NCI-H146 (cell line): ENCODE results near the gene MTMR2.

ENCODE experiments used
- DNase-seq: peaks from one replicate; lab custom pipeline; 2025; lab: John Stamatoyannopoulos, UW

Gene MTMR2

DNA sequence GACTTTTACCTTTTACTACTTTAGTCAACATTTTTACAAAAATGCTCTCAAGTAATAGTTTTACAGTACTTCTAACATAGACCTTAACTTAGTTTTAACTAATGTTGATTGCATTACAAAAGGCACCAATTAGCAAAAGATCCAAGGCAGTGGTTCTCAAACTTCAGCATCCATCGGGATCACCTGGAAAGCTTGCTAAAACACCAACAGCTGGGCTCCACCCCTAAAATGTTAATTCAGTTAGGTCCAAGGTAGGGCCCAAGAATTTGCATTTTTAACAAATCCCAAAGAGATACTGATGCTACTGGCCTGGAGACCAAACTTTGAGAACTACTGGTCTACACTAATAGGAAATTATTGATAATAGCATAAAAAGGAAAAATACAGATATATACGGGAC, 5.9 kb downstream of the MTMR2 start:
- DNase-seq: no peak

DNA sequence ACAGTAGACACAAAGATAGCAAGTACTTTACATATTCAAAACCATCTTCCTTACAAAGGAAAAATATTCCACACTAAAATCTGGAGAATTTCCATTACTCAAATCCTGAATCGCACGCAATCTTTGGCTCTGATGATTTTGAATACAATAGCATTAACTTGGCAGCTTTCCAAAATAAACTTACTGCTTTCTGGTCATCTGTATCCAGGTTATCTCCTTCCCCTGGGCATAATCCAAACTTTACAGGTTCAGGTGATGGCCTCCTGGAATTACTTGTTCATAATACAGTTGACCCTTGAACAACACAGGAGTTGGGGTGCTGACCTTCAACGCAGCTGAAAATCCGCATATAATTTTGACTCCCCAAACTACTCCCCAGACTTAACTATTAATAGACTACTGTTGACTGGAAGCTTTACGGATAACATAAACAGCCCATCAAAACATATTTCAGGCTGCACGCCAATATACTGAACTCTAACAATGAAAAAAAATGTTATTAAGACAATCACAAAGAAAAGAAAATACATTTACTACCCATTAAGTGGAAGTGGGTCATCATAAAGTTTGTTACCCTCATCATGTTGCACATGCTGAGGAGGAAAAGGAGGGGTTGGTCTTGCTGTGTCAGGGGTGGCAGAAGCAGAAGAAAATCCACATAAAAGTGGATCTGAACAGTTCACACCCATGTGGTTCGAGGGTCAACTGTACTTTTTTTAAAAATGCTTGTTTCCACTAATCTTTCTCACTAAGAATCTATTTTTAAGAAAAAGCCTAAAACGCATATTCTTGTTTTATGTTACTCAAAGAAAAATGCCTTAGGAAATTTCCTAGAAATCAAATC, 6.5 kb downstream of the MTMR2 start:
- peak; percentile 94 for DNase-seq

GRCh38 chr11:95916049-95916448, 7.9 kb downstream of the MTMR2 start:
- no peak for DNase-seq

- DNase-seq: no peak
Observed at GRCh38 chr11:95915051-95915450, 8.9 kb downstream of the MTMR2 start.

DNA sequence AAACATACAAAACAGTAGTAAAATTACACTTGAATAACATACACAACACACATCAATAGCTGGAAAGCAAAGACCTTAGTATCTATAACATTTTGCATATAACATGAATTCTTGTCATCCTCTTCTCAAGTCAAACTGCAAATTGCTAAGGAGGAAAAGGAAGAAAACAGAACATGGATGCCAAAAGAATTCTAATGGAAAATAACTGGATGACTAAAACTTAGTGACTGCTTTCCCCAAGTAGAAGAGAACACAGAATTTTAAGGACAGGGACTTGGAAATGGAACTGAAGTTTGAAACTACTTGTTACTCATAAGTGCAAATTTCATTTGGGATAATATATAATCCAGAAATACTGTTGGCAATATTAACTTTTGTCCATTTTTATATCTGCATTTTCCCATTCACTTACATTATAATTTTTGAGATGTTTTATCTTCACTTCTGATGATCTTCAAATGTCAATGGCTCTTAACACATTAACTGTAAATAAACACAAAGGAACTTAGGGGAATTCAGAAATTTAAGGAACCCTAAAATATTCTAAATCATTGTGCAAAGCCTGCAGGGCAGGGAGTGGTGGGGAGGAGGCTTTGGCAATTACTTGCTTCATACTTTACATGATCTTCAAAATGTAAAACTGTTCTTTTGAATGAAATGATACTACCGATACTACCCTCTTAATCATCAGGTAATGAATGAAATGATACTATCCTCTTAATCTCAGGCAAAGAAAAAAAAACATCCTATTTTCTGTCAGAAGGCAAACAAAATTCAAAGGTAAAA, 9.9 kb downstream of the MTMR2 start:
- DNase-seq: no peak

GRCh38 chr11:95912902-95913560, 10.9 kb downstream of the MTMR2 start:
- no peak for DNase-seq

DNA sequence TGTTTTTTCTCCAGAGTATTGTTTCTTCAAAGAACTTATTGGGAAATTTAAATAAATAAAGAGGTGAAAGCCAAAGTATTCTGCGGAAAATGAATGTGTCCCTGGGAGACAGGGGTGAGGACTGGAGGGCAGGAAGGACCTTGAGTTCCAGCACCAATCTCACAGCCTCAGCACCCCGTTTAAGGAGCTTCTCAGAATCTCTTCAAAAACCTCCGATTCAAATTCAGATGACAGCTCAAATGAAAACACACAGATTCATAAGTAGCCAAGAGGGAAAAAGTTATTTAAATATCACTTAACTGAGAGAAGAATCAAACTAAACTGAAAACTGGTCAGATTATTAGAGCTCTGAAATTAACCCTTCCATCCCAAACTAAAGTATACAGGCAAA, 12.5 kb downstream of the MTMR2 start:
- DNase-seq: no peak

GRCh38 chr11:95910638-95911368, 13.1 kb downstream of the MTMR2 start:
- no peak for DNase-seq

DNA sequence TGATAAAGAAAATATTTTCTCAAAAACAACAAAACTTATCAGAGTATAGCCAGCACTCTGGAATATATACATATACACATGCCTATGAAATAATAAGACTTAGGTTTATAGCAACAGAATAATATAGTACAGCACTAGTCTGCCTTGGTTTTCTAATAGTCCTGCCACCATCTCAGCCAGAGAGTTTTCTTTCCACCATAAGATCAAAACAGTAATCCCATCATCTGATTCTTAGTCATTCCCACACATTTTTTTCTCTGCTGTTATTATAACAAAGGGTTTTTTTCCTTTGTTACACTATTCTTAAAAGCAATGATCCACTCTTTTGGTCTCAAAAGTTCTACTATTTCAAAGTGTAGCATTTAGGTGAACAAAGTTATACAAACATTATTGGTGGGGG, 15.1 kb downstream of the MTMR2 start:
- DNase-seq: no peak

DNA sequence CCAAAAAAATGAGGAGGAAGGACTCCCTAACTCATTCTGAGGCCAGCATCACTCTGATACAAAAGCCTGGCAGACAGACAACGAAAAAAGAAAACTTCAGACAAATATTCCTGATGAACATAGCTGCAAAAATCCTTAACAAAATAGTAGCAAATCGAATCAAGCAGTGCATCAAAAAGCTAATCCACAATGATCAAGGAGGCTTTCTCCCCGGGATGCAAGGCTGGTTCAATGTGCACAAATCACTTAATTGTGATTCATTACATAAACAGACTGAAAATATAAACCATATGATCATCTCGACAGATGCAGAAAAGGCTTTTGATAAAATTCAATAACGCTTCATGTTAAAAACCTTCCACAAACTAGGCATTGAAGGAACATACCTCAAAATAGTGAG, 16.4 kb downstream of the MTMR2 start:
- DNase-seq: no peak

DNA sequence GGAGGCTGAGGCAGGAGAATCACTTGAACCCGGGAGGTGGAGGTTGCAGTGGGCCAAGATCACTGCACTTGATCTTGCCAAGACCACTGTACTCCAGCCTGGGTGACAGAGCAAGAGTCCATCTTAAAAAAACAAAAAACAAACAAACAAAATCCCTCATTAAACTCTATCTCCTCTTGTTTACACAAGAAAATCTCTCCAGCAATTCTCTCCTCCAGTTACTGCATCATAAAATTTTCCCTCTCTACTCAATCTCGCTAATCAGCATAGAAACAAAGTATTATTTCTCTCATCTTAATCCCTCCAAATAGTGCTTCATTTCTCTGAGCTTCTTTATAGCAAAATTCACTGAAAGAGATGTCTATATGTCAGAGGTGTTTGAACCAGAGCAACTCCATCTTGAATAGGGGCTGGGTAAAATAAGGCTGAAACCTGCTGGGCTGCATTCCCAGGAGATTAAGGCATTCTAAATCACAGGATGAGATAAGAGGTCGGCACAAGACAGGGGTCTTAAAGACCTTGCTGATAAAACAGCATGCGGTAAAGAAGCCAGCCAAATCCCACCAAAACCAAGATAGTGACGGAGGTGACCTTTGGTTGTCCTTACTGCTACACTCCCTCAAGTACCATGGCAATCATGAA, 19.8 kb downstream of the MTMR2 start:
- DNase-seq: no peak

DNA sequence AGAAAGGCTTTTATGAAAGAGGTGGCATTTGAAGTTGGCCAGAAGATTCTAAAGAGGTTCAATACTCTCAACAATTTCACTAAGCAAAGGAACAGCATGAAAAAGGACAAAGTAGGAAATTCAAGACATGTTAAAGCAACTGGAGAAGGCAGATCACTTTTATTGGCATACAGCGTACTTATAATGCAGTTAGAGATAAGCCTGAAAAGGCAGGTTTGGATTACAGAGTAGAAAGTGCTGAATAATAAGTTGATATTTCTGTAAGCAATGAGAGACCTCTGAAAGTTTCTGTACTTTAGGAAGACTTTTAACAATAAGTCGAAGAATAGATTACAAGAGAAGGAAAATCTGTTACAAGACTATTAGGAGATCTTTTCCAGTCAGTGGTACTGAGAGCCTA, 25.1 kb downstream of the MTMR2 start:
- no peak for DNase-seq

DNA sequence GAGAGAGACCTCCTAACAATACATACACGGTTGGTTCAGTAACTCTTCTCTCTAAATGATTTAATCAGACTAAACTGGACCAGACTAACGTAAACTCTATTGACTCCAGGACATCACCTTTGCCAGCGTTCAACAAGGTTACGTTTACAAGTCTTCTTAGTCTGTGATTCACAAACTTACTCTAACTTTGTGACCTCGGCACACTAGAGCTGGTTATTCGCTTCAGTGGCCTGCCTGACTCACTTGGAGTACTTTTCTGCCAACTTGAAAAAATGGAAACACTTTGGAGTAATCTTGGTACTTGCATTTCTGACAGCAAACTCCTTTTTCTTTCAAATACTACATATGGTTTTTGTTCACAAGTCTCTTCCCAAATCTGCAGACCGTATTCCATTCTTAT, 26.2 kb downstream of the MTMR2 start:
- no peak for DNase-seq

GRCh38 chr11:95895815-95896214, 28.1 kb downstream of the MTMR2 start:
- no peak for DNase-seq

DNA sequence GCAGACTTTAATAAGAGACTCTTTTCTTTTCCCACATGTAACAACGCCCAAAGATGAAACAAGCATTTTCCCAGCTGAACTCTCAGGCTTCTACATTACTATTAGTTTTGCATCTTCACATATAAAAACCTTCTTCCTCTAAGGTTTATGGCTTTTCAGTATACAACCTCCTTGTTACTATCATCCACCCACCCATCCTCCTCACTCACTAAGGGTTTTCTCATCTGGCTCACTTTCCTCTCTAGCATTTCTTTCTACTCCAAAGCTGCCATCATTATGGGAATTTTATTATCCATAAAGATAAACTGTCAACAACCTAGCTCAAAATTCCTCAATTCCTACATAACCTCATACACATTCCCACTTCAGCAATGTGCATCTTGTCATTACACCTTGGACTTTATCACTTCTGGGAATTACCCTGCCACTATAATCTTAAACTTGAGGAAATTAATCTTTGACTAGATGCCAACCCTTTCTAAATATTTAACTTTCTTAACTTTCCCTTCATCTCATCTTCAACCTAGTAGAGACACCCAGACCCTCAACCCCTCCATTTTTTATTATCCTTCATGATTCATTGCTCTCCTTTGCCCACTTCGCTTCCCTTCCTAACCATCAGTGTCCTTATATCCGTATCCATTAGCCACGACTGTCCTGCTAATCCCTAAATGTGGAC, 30.9 kb downstream of the MTMR2 start:
- no peak for DNase-seq

DNA sequence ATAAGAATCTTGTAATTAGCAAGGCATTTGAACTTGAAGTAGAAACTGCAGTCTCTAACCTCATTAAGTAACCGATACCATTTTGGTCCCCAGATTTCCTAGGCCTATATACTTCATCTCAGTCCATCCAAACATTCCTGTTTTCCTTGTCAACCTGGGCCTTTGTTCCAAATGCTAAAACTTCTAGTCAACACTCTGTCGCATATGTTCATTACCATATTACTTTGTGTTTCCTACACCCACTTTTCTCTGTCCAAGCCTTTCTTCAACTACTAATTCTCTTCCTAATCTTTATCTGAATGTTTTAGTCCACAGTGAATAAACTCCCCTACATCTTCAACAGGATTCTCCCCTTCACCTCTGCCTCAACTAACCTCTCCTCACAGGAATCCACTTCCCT, 31.4 kb downstream of the MTMR2 start:
- no peak for DNase-seq

DNA sequence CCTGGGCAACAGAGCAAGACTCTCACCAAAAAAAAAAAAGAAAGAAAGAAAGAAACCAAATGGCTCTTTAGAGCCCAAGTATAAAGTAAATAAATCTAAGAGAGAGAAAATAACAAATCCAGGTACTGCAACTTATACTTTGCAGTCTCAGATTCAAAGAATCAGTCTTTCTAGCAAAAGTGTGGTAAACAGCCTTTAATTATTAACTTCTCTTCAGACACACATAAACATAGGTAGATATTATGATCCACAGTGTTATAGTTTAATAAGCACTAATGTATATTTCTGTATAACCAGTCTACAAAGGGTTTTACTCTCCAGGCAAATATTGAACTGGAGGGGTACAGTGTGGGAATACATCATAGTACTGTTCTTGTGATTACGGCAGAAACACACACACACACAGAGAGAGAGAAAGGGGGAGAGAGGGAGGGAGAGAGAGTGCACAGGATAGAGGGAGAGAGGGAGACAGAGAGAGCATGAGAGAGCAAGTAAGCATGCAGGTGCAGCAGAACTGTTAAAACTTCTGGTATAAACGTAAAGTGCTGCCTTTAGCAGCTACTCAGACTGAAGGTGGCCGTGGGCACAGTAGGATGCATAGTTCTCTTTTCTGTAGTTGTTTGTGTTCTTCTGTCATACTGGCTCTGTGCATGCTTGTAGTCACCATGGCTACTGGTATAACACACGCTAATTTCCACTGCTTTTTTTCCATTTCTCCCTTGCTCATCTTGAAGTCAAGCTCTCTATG, 32.3 kb downstream of the MTMR2 start:
- DNase-seq: no peak

GRCh38 chr11:95888852-95889251, 35.1 kb downstream of the MTMR2 start:
- no peak for DNase-seq

- DNase-seq: no peak
Observed at GRCh38 chr11:95888439-95888838, 35.5 kb downstream of the MTMR2 start.

DNA sequence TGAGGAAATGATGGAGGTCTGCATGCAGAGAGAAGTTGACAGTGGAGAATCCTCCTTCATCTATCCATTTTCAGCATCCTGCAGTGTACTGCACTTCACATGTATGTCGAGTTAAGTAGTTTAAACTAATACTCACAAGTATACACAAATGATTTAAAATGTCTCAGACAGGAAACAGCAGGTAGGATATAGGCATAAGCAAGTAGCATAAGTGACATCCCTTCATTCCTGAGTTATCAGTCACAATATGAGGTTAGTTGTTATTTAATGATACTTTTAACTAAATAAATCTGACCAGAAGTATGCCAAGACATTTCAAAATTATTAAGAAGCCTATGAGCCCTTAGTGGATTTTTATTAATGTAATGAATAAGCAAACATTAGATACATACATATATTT, 37.4 kb downstream of the MTMR2 start:
- no peak for DNase-seq
